SK-N-SH (cell line): ENCODE measurements around the gene LRGUK. TPM values are rescaled to one million over a fixed set of nuclear protein-coding genes. Genes with fewer than 3 reads are reported as not detected.
A peak's percentile ranks its signal among the peaks of the same experiment; 100 is the strongest.

Experiments used
- CTCF ChIA-PET: fragments of 300-600, 350-600 bp; formaldehyde crosslinking; extraction: SDS; loops from one replicate; lab custom pipeline; 2021; lab: Yijun Ruan, JAX
- POLR2A ChIA-PET: fragments of 350-600 bp; sonication (Branson Sonifier 250); formaldehyde crosslinking; extraction: SDS; loops from one replicate; lab custom pipeline; 2020; ENCODE audit warnings: antibody characterized with exemption, inconsistent platforms; lab: Yijun Ruan, JAX
- DNase-seq: peaks from one replicate; pipeline ENCODE4 v3.0.0; 2012
- H2AFZ ChIP-seq: fragments of 200-600 bp; sonication (generic); 2 replicates; pipeline ENCODE4 v1.8.1; 2016; ENCODE audit warnings: antibody characterized with exemption, mild to moderate bottlenecking, low read depth
- H3F3A ChIP-seq: fragments of 200-600 bp; sonication (generic); replicated peaks from 2 replicates; pipeline ENCODE3; 2016; ENCODE audit warnings: antibody characterized with exemption, mild to moderate bottlenecking; ENCODE audit not compliant: insufficient read depth
- H3K27ac ChIP-seq, 2 experiments: fragments of 200-500 bp in 1 of 2; fragments of 200-600 bp in 1 of 2; sonication (Bioruptor generic) in 1 of 2; sonication (generic), shearing (Covaris generic) in 1 of 2; 2 replicates each; pipeline versions ENCODE4 v1.5.1 to v1.6.1; 2014 to 2016; ENCODE audit warnings: low read depth in 2 of 2, inconsistent platforms in 1 of 2, low read length in 1 of 2, mild to moderate bottlenecking in 1 of 2, mixed read lengths in 1 of 2
- H3K27me3 ChIP-seq: fragments of 200-600 bp; sonication (generic), shearing (Covaris generic); 2 replicates; pipeline ENCODE4 v1.6.1; 2016; ENCODE audit warnings: mixed run types; ENCODE audit not compliant: insufficient read depth
- H3K36me3 ChIP-seq, 2 experiments: fragments of 200-500 bp in 1 of 2; fragments of 200-600 bp in 1 of 2; sonication (Bioruptor generic) in 1 of 2; sonication (generic) in 1 of 2; replicated peaks in 1 of 2; 2 replicates each; pipeline versions ENCODE3 to v1.5.1; 2014 to 2016; ENCODE audit warnings: low read length in 1 of 2, mild to moderate bottlenecking in 1 of 2; ENCODE audit not compliant: insufficient read depth in 2 of 2, control insufficient read depth in 1 of 2
- H3K4me1 ChIP-seq, 2 experiments: fragments of 200-500 bp in 1 of 2; fragments of 200-600 bp in 1 of 2; sonication (Bioruptor generic) in 1 of 2; sonication (generic), shearing (Covaris generic) in 1 of 2; 2 replicates each; pipeline versions ENCODE4 v1.5.1 to v1.6.1; 2014 to 2016; ENCODE audit warnings: low read depth in 1 of 2, low read length in 1 of 2, mixed run types in 1 of 2; ENCODE audit not compliant: insufficient read depth in 2 of 2, control insufficient read depth in 1 of 2
- H3K4me2 ChIP-seq: fragments of 200-600 bp; sonication (generic), shearing (Covaris generic); 2 replicates; pipeline ENCODE4 v1.6.1; 2017; ENCODE audit warnings: mixed run types
- H3K4me3 ChIP-seq, 2 experiments: fragments of 200-500 bp in 1 of 2; fragments of 200-600 bp in 1 of 2; sonication (Bioruptor generic) in 1 of 2; sonication (generic), shearing (Covaris generic) in 1 of 2; 2 replicates each; pipeline versions ENCODE4 v1.5.1 to v1.8.1; 2014 to 2016; ENCODE audit warnings: low read depth in 2 of 2, inconsistent platforms in 1 of 2, low read length in 1 of 2, mild to moderate bottlenecking in 1 of 2, mixed read lengths in 1 of 2, moderate library complexity in 1 of 2
- H3K79me2 ChIP-seq: fragments of 200-600 bp; sonication (generic); 2 replicates; pipeline ENCODE4 v1.8.1; 2017; ENCODE audit warnings: mild to moderate bottlenecking; ENCODE audit not compliant: insufficient read depth
- H3K9ac ChIP-seq: fragments of 200-600 bp; sonication (generic); 2 replicates; pipeline ENCODE4 v1.6.1; 2017; ENCODE audit warnings: mixed run types
- H3K9me2 ChIP-seq: fragments of 200-600 bp; sonication (generic); 2 replicates; pipeline ENCODE4 v1.6.1; 2017; ENCODE audit warnings: mixed run types
- H3K9me3 ChIP-seq: fragments of 200-600 bp; sonication (generic); 2 replicates; pipeline ENCODE4 v1.6.1; 2017; ENCODE audit warnings: mixed run types, mild to moderate bottlenecking, moderate library complexity
- H4K20me1 ChIP-seq: fragments of 200-600 bp; sonication (generic); 2 replicates; pipeline ENCODE4 v1.6.1; 2017; ENCODE audit warnings: mild to moderate bottlenecking, mixed run types; ENCODE audit not compliant: insufficient read depth
- CHD2 ChIP-seq: fragments of 150-350 bp; IDR thresholded peaks from 2 replicates; pipeline ENCODE4 v1.6.1; 2018; ENCODE audit warnings: low read length; ENCODE audit not compliant: partially characterized antibody
- CTCF ChIP-seq: fragments of 200-600 bp; sonication (generic); IDR thresholded peaks from 2 replicates; pipeline ENCODE4 v1.6.1; 2017; ENCODE audit warnings: antibody characterized with exemption, mild to moderate bottlenecking, moderate library complexity
- ELF1 ChIP-seq: IDR thresholded peaks from 2 replicates; pipeline ENCODE4 v1.4.0; 2012
- EZH2phosphoT487 ChIP-seq: fragments of 200-600 bp; sonication (generic); IDR thresholded peaks from 2 replicates; pipeline ENCODE4 v1.6.1; 2017; ENCODE audit warnings: low read depth, mixed run types, mild to moderate bottlenecking, antibody characterized with exemption, moderate library complexity, borderline replicate concordance
- FOXJ3 ChIP-seq: sonication (generic); formaldehyde crosslinking; IDR thresholded peaks from 2 replicates; pipeline ENCODE4 v1.5.1; 2020; ENCODE audit warnings: mild to moderate bottlenecking, missing genetic modification reagents
- GATA2 ChIP-seq: sonication (generic); formaldehyde crosslinking; IDR thresholded peaks from 2 replicates; pipeline ENCODE4 v1.5.0; 2020; ENCODE audit warnings: mild to moderate bottlenecking, missing genetic modification reagents
- IRF3 ChIP-seq: fragments of 150-350 bp; IDR thresholded peaks from 2 replicates; pipeline ENCODE4 v1.6.1; 2016; ENCODE audit warnings: mild to moderate bottlenecking, low read depth, low read length
- MEF2A ChIP-seq: IDR thresholded peaks from 2 replicates; pipeline ENCODE4 v1.4.0; 2012; ENCODE audit warnings: low read depth, borderline replicate concordance
- NFIC ChIP-seq: IDR thresholded peaks from 2 replicates; pipeline ENCODE4 v1.4.0; 2012; ENCODE audit warnings: borderline replicate concordance
- RAD21 ChIP-seq: IDR thresholded peaks from 2 replicates; pipeline ENCODE4 v1.6.1; 2012; ENCODE audit warnings: mild to moderate bottlenecking, low read length
- RFX5 ChIP-seq: IDR thresholded peaks from 2 replicates; pipeline ENCODE4 v1.6.1; 2012; ENCODE audit warnings: mild to moderate bottlenecking, improper control_type of control experiment, low read length
- SMC3 ChIP-seq: IDR thresholded peaks from 2 replicates; pipeline ENCODE4 v1.6.1; 2012; ENCODE audit warnings: low read depth, low read length, improper control_type of control experiment
- TAF1 ChIP-seq: IDR thresholded peaks from 2 replicates; pipeline ENCODE4 v1.6.1; 2012; ENCODE audit warnings: low read depth, mild to moderate bottlenecking, low read length, moderate library complexity, borderline replicate concordance
- TEAD4 ChIP-seq: IDR thresholded peaks from 2 replicates; pipeline ENCODE4 v1.4.0; 2012; ENCODE audit warnings: mild to moderate bottlenecking, borderline replicate concordance; ENCODE audit not compliant: insufficient read depth
- whole genome bisulfite sequencing: methylation state at CpG from one replicate; pipeline ENCODE4 v1.1.6; 2017; ENCODE audit warnings: low lambda C conversion rate; 5-methylcytosine and 5-hydroxymethylcytosine counted together
- polyA plus RNA-seq, 3 experiments: library from polyadenylated mRNA; depleted of rRNA; stranded (reverse); fragments of >200 nt; gene quantifications; 2 replicates each; pipeline ENCODE4 v1.2.3, GENCODE V29; 2012

The LRGUK gene
- polyA plus RNA-seq, 1 of the 3 experiments (the other 2 are of a cell fraction), result 1.5 TPM

GRCh38 chr7:134105841-134106240 lies 21.3 kb upstream of the LRGUK start:
- Histone ChIP-seq H3K36me3 (peaks cover 0 to 4% of the 10 kb centered on the region in 2 experiments), H3K4me3 (no peak overlapping the region), H4K20me1 (no peaks in the 10 kb centered on the region), H3K27ac (no peak overlapping the region), H3K9me3 (no peaks in the 10 kb centered on the region), H3K4me1 (peaks cover 0 to 4% of the 10 kb centered on the region in 2 experiments; a peak in 1 of 4 replicates), H3K27me3 (no peaks in the 10 kb centered on the region), H2AFZ (no peak overlapping the region), H3K9me2 (no peaks in the 10 kb centered on the region), H3K4me2 (no peak overlapping the region), H3K9ac (no peak overlapping the region), H3F3A (no peaks in the 10 kb centered on the region), H3K79me2 (no peaks in the 10 kb centered on the region)
- no peak for DNase-seq
- ChIA-PET CTCF (interaction anchor here (1.4 kb wide), 1 partner anchor 36 kb away, joined by 4 read pairs; no protein-coding TSS in a partner anchor), POLR2A (no interaction called here)
- TF ChIP-seq TEAD4 (no peak), CHD2 (no peak)
- 50% methylated on average over 5 of the region's 5 CpGs for WGBS

GRCh38 chr7:134108802-134109201 lies 18.3 kb upstream of the LRGUK start:
- no peak overlapping the region for H3K4me2 ChIP-seq
- TF ChIP-seq ELF1, result no peak
- no peak for TF ChIP-seq IRF3
- TF ChIP-seq RAD21, result peak; percentile 49; the same call in 1 of the 2 replicates
- TF ChIP-seq FOXJ3, result no peak
- TF ChIP-seq NFIC, result no peak
- no peak for TF ChIP-seq SMC3
- no peak for TF ChIP-seq TAF1
- TF ChIP-seq RFX5, result no peak
- TF ChIP-seq, all 33 proteins: peak for 1
- Histone ChIP-seq H4K20me1 (no peaks in the 10 kb centered on the region), H3F3A (no peaks in the 10 kb centered on the region), H3K4me1 (no peaks in the 10 kb centered on the region), H3K4me3 (no peak overlapping the region), H3K9me2 (no peaks in the 10 kb centered on the region), H3K27me3 (no peaks in the 10 kb centered on the region), H3K36me3 (peaks cover 0 to 4% of the 10 kb centered on the region in 2 experiments), H3K9ac (no peak overlapping the region), H3K27ac (no peak overlapping the region), H3K9me3 (no peaks in the 10 kb centered on the region), H2AFZ (no peak overlapping the region), H3K79me2 (no peaks in the 10 kb centered on the region)
- no peak for DNase-seq
- ChIA-PET CTCF (interaction anchor here (0.5 to 2.0 kb wide), 4 partner anchors 12 to 706 kb away, joined by 3 to 8 read pairs (median 3); no protein-coding TSS in a partner anchor), POLR2A (no interaction called here)
- WGBS, result 86% methylated on average over 2 of the region's 2 CpGs

GRCh38 chr7:134113655-134114054 lies 13.5 kb upstream of the LRGUK start:
- Histone ChIP-seq H3K9me3 (no peaks in the 10 kb centered on the region), H4K20me1 (no peaks in the 10 kb centered on the region), H3K27me3 (no peaks in the 10 kb centered on the region), H2AFZ (no peak overlapping the region), H3K4me2 (no peak overlapping the region), H3K4me1 (no peaks in the 10 kb centered on the region), H3K4me3 (no peak overlapping the region), H3F3A (no peaks in the 10 kb centered on the region), H3K27ac (no peak overlapping the region), H3K36me3 (no peaks in the 10 kb centered on the region), H3K79me2 (no peaks in the 10 kb centered on the region), H3K9ac (no peak overlapping the region), H3K9me2 (no peaks in the 10 kb centered on the region)
- TF ChIP-seq MEF2A, result no peak
- TF ChIP-seq GATA2, result no peak
- TF ChIP-seq CTCF, result no peak
- TF ChIP-seq EZH2phosphoT487, result no peak
- no peak for TF ChIP-seq IRF3
- POLR2A ChIA-PET, result no interaction called here
- CTCF ChIA-PET, result no interaction called here
- DNase-seq, result no peak
